GM18861 (cell line): ENCODE measurements around the gene PAQR6.

ENCODE experiments used
- ATAC-seq: cut with Tn5 transposase; IDR thresholded peaks from one replicate; pipeline ENCODE4 v1.9.1; 2021; ENCODE audit not compliant: unreplicated experiment

PAQR6 gene

GRCh38 chr1:156266051-156266450 lies 18.2 kb upstream of the PAQR6 start:
- ATAC-seq, result no peak

DNA sequence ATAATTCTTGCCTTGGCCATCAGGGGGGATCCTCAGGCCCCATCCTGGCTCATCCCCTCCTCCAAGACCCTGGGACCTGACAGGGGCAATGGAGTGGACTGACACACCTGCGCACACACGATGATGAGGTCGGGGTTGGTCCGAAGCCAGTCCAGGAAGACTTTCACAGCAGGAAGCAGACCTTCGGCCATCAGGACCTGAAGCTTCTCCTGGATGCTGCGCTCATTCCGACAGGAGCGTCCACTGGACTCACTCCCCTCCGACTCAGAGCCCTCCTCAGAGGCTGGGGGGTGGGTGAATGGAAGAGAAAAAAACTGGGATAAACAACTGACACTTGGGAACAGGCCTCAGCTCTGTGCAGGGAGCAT lies 15.4 kb upstream of the PAQR6 start:
- no peak for ATAC-seq

DNA sequence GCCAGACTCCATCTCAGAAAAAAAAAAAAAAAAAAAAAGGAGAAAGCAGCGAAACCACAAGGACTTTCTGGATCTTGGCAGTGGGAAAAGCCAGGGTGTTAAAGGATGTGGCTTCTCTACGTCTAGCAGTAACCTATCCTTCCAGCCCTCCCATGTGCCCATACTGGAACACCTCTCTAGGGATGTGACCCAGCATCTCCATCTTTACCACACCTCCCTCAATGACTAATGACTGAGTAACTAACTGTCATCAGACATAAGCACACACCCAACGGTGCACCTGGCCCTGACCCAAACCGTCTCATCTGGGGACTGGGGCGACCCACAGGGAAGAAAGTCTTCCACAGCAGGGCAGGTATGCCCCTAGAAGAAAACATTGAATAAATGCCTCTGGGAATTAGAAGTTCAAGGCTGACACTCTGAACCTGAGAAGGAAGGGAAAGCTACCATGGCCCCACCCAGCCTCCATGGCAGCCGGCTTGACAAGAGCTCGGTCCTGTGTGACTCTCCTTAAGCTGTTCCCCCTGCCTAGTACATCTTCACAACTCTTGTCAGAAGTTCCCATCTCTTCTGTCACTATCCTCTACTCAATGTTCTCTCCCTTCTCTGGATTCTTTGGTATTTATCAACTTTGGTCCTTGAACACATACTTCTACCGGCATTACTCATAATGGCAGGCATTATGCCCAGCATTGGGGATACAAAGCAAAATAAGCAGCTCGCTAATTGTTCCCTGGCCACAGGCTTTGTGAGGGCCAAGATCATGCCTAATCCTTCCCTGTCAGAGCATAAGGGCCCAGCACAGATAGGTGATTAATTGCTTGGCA lies 14.8 kb upstream of the PAQR6 start:
- ATAC-seq, result no peak

DNA sequence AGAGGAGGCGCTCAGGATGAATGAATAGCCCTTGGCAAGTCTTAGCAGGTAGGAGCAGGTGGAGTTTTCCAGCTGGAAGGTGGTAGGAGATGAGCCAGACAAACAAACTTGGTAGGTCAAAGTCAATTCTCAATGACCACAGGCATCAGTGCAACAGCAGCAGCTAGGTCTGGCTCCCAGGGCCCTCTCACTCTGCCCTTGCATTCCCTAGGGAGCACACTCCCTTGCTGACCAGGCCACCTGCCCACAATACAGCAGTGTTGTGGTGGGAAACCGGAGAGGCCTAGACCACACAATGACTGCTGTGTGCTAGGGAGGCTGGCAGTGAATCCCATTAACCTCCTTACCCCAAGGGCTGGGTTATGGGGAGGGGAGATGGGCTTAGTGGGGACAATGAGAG lies 13.0 kb upstream of the PAQR6 start:
- no peak for ATAC-seq

DNA sequence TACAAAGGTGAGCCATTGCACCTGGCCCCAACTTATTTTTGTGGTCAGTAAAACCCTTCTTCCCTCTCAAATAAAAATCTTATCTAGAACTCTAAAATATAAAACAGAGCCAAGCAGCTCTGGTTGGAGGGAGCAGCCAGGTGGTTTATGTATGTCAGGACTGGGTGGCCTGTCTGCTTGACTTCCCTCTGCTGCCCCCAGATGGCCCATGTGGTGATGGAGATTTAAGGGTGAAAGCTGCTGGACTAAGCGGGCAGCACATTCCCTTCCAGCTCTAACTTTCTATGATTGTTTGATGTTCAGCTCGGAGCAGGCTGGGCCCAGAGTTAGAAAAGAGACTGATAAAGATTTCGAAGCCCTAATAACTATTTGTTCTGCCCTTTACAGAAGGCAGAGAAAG lies 11.9 kb upstream of the PAQR6 start:
- ATAC-seq, result no peak

DNA sequence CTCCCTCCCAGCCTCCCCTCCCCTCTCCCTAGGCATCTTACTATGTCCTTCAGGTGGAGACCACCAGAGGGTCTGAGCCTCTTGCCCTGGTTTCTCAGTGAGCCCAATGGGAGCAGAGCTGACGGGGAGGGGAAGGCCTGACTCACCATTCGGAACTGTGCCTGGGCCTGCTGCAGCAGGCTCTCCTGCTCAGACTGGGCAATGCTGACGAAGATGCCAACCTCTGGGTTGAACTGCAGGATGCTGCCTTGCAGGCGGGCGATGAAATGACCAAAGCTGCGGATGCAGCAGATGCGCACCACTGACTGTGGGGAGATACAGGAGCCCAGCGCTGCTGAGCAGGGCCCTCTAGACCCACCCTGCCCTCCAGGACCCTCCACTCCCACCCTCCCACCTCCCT lies 11.0 kb upstream of the PAQR6 start:
- ATAC-seq, result no peak

DNA sequence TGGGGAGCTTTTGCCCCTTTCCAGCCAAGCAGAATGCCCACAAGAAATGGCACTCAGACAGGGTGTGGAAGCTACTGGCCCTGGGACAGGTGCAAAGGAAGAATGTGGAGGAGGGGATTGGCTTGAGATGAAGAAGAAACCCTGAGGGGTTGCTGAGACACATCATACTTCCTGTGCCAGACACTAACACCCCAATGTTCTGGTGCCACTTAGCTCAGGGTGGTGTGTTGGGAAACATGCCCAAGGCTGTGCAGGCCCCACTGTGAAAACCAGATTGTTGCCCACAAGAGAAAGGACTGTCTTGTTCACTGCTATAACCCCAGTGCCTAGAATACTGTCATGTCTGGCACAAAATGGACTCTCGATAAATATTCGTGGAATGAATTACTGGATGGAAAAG lies 9.9 kb upstream of the PAQR6 start:
- ATAC-seq, result no peak

DNA sequence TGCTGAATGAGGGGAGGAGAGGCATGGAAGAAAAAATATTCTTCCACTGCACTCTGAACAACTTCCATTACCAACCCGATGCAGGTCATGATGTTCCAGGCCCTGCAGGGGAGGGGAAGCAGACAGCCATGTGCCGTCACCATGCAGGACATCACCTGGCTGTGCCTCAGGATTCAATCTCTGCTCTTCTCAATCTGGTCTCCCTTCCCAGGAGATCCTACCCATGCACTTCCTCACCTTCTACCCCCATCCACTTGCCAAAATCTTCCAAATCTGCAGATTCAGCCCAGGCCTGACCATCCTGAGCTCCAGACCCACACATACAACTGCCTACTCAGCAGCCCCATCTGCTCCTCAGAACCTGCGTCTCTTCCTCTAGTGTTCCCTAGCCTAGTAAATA lies 5.8 kb upstream of the PAQR6 start:
- no peak for ATAC-seq

GRCh38 chr1:156251527-156251926 lies 3.7 kb upstream of the PAQR6 start:
- ATAC-seq, result no peak

DNA sequence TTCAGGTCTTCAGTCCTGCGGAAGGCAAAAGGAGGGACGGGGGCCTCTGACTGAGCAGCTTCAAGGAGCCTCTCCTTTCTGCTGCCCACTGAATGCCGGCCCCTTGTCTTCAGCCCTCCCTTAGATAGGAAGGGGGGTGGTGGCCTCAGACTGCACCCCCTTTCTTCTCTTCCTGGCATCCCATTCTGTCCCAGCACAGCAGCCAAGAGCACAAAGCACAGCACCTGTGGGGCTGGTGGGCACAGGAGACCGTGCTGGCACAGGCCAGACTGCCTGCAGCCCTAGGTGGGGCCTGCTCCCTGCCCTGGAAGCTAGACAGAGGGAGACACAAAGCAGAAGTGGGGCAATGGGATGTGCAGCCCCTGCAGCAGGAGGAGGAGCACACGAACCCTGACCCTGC lies 1.7 kb upstream of the PAQR6 start:
- no peak for ATAC-seq

GRCh38 chr1:156248323-156248683 lies 447 bp upstream of the PAQR6 start:
- ATAC-seq, result no peak

DNA sequence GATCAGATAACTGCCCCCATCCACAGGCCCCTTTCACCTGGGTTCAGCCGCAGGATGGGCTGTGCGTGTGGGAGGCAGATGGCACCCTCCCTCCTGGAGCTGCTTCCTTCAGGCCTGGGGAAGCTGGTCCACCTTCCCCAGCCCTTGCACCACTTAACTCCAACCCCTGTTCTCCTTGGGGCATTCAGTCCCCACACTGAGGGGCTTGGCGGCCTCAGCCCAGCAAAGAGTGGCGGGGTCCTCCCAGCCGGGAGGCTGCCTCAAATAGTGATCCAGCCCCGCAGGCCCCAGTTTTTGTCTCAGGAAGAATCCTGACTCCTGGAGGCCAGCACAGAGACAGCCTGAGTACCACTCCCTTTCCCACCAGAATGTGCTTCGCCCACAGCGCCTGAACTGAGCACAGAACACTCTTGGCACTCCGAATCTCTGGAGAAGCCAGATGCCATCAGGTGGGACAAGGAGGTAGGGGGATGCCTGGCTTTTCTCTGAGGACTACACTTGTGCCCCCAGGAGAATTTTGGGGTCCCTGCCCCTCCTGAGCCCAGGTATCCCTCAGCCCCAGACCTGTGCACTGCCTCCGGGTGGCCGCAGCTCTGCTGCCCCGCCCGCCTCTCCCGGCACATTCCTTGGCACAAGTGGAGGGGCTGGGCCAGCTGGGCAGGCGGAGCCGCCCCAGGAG lies 936 bp downstream of the PAQR6 start:
- no peak for ATAC-seq

DNA sequence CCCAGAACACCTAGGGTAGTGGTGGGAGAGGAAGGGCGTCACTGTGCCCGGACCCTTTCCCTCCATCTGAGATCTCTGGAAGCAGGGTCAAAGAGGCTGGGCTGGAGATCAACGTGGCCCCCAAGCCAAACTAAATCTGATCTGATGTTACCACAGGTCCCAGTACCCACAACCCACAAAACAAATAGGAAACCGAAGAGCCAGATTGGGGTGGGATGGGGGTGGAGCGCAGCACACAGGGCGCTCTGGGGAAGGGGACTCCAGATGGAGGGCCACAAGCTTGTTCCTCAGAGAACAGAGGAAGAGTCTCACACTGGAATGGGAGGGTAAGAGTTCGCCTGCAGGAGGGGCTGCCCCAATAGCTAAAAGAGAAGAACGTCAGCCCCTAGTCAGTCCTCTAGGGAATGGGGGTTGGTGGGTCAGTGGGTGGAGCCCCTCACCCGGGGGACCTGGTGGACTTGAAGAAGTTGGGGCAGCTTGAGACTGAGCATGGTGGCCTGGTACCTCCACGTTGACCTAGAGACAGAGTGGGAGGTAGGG lies 1.5 kb downstream of the PAQR6 start:
- ATAC-seq, result no peak

GRCh38 chr1:156245451-156246232 lies 2.2 kb downstream of the PAQR6 start:
- ATAC-seq, result no peak

- ATAC-seq, result no peak
These were observed 3.1 kb downstream of the PAQR6 start for GRCh38 chr1:156244712-156245111.

GRCh38 chr1:156244126-156244525 lies 3.7 kb downstream of the PAQR6 start:
- ATAC-seq, result no peak

GRCh38 chr1:156242738-156243137 lies 5.1 kb downstream of the PAQR6 start:
- ATAC-seq, result no peak

DNA sequence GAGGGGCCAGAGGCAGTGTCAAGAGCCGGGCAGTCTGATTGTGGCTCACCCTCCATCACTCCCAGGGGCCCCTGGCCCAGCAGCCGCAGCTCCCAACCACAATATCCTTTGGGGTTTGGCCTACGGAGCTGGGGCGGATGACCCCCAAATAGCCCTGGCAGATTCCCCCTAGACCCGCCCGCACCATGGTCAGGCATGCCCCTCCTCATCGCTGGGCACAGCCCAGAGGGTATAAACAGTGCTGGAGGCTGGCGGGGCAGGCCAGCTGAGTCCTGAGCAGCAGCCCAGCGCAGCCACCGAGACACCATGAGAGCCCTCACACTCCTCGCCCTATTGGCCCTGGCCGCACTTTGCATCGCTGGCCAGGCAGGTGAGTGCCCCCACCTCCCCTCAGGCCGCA lies 5.9 kb downstream of the PAQR6 start, which contains the start of gene BGLAP:
Gene BGLAP, plus strand, starts transcription at position 259 of the 400 bp plus-strand sequence. Its CDS starts 48 bp downstream, at position 307.
- ATAC-seq, result no peak

DNA sequence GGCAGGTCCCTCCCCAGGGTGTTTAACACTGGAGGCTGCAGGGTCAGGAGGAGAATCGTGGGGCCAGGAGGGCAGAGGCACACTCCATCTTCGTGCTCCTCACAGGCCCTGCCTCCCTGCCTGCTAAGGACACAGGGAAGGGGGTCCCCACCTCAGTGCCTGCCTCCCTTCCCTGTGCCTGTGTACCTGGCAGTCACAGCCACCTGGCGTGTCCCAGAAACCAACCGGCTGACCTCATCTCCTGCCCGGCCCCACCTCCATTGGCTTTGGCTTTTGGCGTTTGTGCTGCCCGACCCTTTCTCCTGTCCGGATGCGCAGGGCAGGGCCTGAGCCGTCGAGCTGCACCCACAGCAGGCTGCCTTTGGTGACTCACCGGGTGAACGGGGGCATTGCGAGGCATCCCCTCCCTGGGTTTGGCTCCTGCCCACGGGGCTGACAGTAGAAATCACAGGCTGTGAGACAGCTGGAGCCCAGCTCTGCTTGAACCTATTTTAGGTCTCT lies 6.5 kb downstream of the PAQR6 start:
- no peak for ATAC-seq

DNA sequence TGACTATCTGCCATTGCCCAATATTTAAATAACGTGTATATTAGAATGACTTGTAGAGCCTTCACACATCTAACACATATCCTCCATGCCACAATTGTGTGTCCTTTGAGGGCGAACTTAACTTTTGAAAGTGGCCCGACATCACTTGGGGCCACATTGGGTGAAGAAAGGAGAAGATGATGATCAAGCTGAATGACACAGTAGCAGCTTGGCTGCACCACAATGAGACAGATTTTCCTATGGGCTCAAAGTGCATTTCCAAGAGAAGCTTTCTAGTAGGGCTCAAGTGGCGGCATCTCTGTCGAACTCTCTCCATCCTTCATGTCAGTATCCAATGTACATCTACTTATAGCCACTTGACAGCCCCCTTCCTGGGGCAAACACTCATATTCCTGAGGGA lies 9.6 kb downstream of the PAQR6 start:
- ATAC-seq, result no peak

GRCh38 chr1:156236164-156236563 lies 11.7 kb downstream of the PAQR6 start:
- no peak for ATAC-seq
